A549 (cell line): ENCODE measurements around the gene PRUNE2. TPM values are rescaled to one million over a fixed set of nuclear protein-coding genes. Genes with fewer than 3 reads are reported as not detected.

Experiments
- ATAC-seq, 2 experiments: fragments of 200-7000 bp in 1 of 2; fragments of >200 bp in 1 of 2; cut with Nextera tagmentation in 1 of 2; cut with Tn5 transposase in 1 of 2; 3 replicates each; pipeline versions ENCODE4 v1.8.0 to v1.9.1; 2018 to 2020; ENCODE audit warnings: mild to moderate bottlenecking in 1 of 2, moderate library complexity in 1 of 2
- CTCF ChIA-PET: fragments of 300-600 bp; sonication (Branson Sonifier 250); formaldehyde crosslinking; extraction: SDS; loops from one replicate; lab custom pipeline; 2021; ENCODE audit warnings: antibody characterized with exemption, inconsistent platforms; lab: Yijun Ruan, JAX
- POLR2A ChIA-PET: fragments of 350-600 bp; formaldehyde crosslinking; extraction: SDS; loops from one replicate; lab custom pipeline; 2021; ENCODE audit warnings: antibody characterized with exemption, inconsistent platforms; lab: Yijun Ruan, JAX
- DNase-seq, 2 experiments: peaks; one replicate each; pipeline versions ENCODE4 v3.0.0 to v3.0.0-alpha.2; 2011 to 2016; ENCODE audit warnings: low read depth in 1 of 2, low spot score in 1 of 2
- FAIRE-seq: peaks from 2 replicates; lab custom pipeline; 2011; peaks lifted over from hg19 to GRCh38; lab: Jason Lieb, UNC
- H3K27ac ChIP-seq, 2 experiments: fragments of >200 bp; sonication (Bioruptor Twin); formaldehyde crosslinking; 3 replicates each; pipeline ENCODE4 v1.5.1; 2016 to 2017
- H3K4me1 ChIP-seq: fragments of >200 bp; sonication (Bioruptor Twin); formaldehyde crosslinking; 3 replicates; pipeline ENCODE4 v1.6.1; 2016
- H3K4me2 ChIP-seq: fragments of >200 bp; sonication (Bioruptor Twin); formaldehyde crosslinking; 3 replicates; pipeline ENCODE4 v1.6.1; 2016
- H3K4me3 ChIP-seq: fragments of >200 bp; sonication (Bioruptor Twin); formaldehyde crosslinking; 3 replicates; pipeline ENCODE4 v1.5.1; 2016
- H3K9me3 ChIP-seq: fragments of >200 bp; sonication (Bioruptor Twin); formaldehyde crosslinking; 3 replicates; pipeline ENCODE4 v1.6.1; 2016
- CHD4 ChIP-seq: fragments of 200-600 bp; sonication (generic); IDR thresholded peaks from 2 replicates; pipeline ENCODE4 v1.6.1; 2016; ENCODE audit warnings: antibody characterized with exemption, mild to moderate bottlenecking, borderline replicate concordance
- EHMT2 ChIP-seq: fragments of 200-600 bp; sonication (generic); IDR thresholded peaks from 2 replicates; pipeline ENCODE4 v1.6.1; 2016; ENCODE audit warnings: antibody characterized with exemption, low read depth, mild to moderate bottlenecking, moderate library complexity
- ESRRA ChIP-seq: fragments of 150-350 bp; IDR thresholded peaks from 2 replicates; pipeline ENCODE4 v1.6.1; 2014; ENCODE audit warnings: mild to moderate bottlenecking, low read length, borderline replicate concordance
- FOSB ChIP-seq: fragments of 250-450 bp; sonication (Bioruptor Pico); IDR thresholded peaks from 2 replicates; pipeline ENCODE4 v1.5.0; 2020; ENCODE audit warnings: mild to moderate bottlenecking, moderate library complexity
- GATA3 ChIP-seq: IDR thresholded peaks from 2 replicates; pipeline ENCODE4 v1.6.1; 2012; ENCODE audit warnings: borderline replicate concordance
- HDAC2 ChIP-seq: fragments of 200-600 bp; sonication (generic); IDR thresholded peaks from 2 replicates; pipeline ENCODE4 v1.6.1; 2016
- HMGXB4 ChIP-seq: fragments of 250-450 bp; sonication (Bioruptor Pico); IDR thresholded peaks from 2 replicates; pipeline ENCODE4 v1.5.0; 2021; ENCODE audit warnings: mild to moderate bottlenecking, moderate library complexity, borderline replicate concordance
- JUN ChIP-seq, 2 experiments: fragments of >200 bp; sonication (Bioruptor Twin); formaldehyde crosslinking; IDR thresholded peaks; 2 replicates in 1 of 2; 3 replicates in 1 of 2; pipeline ENCODE4 v1.6.1; 2016 to 2017
- KDM1A ChIP-seq: fragments of 200-600 bp; sonication (generic); IDR thresholded peaks from 2 replicates; pipeline ENCODE4 v1.6.1; 2016; ENCODE audit warnings: low read depth, mild to moderate bottlenecking
- KDM5A ChIP-seq: fragments of 200-600 bp; sonication (generic); IDR thresholded peaks from 2 replicates; pipeline ENCODE4 v1.6.1; 2016; ENCODE audit warnings: antibody characterized with exemption, mild to moderate bottlenecking
- MAFK ChIP-seq: fragments of 450-650 bp; IDR thresholded peaks from 2 replicates; pipeline ENCODE4 v1.6.1; 2014; ENCODE audit not compliant: partially characterized antibody
- MAX ChIP-seq: IDR thresholded peaks from 2 replicates; pipeline ENCODE4 v1.6.1; 2012
- NPAS2 ChIP-seq: fragments of 250-450 bp; sonication (Bioruptor Pico); IDR thresholded peaks from 2 replicates; pipeline ENCODE4 v1.8.0; 2022; ENCODE audit warnings: mild to moderate bottlenecking, moderate library complexity, borderline replicate concordance
- PHF8 ChIP-seq: fragments of 200-600 bp; sonication (generic); IDR thresholded peaks from 2 replicates; pipeline ENCODE4 v1.6.1; 2016; ENCODE audit warnings: low read depth, mild to moderate bottlenecking, antibody characterized with exemption, moderate library complexity, borderline replicate concordance
- RARB ChIP-seq: fragments of 250-450 bp; sonication (Bioruptor Pico); IDR thresholded peaks from 2 replicates; pipeline ENCODE4 v1.8.0; 2021; ENCODE audit warnings: mild to moderate bottlenecking, moderate library complexity
- RCOR1 ChIP-seq: fragments of 150-350 bp; IDR thresholded peaks from 2 replicates; pipeline ENCODE4 v1.6.1; 2014; ENCODE audit warnings: antibody characterized with exemption, low read length, low read depth
- REST ChIP-seq: fragments of 200-600 bp; sonication (generic); IDR thresholded peaks from 2 replicates; pipeline ENCODE4 v1.6.1; 2016; ENCODE audit warnings: antibody characterized with exemption, mild to moderate bottlenecking, moderate library complexity
- RFX5 ChIP-seq: fragments of 450-650 bp; IDR thresholded peaks from 2 replicates; pipeline ENCODE4 v1.7.1; 2014; ENCODE audit warnings: antibody characterized with exemption, mild to moderate bottlenecking, moderate library complexity
- ZNF302 ChIP-seq: fragments of 250-450 bp; sonication (Bioruptor Pico); IDR thresholded peaks from 2 replicates; pipeline ENCODE4 v1.9.0; 2021; ENCODE audit warnings: inconsistent platforms, mild to moderate bottlenecking, moderate library complexity
- WGBS: methylation state at CpG from one replicate; pipeline ENCODE4 v1.1.6; 2017; ENCODE audit errors: missing lambda C conversion rate; 5-methylcytosine and 5-hydroxymethylcytosine counted together
- polyA plus RNA-seq, 4 experiments: library from polyadenylated mRNA; depleted of rRNA in 3 of 4; stranded (reverse); fragments of >200 nt; fragmentation: RNase III in 1 of 4; extraction: RNeasy Plus Mini Kit Qiagen cat#74134 plus additional on column Dnase treatment in 1 of 4; gene quantifications; 2 replicates in 3 of 4; 3 replicates in 1 of 4; pipeline ENCODE4 v1.2.3, GENCODE V29; 2011 to 2017

Gene PRUNE2
- polyA plus RNA-seq, 2 of the 4 experiments (the other 2 are of a cell fraction): 0.04 TPM; not detected in 1

GRCh38 chr9:76880210-76880609 is 25.7 kb downstream of the PRUNE2 start:
- 76% methylated on average over 2 of the region's 2 CpGs for WGBS
- POLR2A ChIA-PET: no interaction called here

GRCh38 chr9:76878933-76879332 is 27.0 kb downstream of the PRUNE2 start:
- CTCF ChIA-PET: interaction anchor here (1.1 to 1.3 kb wide), 3 partner anchors 22 to 108 kb away, joined by 3 to 4 read pairs (median 3); no protein-coding TSS in a partner anchor
- H3K27ac ChIP-seq: no peak overlapping the region
- TF ChIP-seq RFX5 (no peak), MAX (0 out of 2 replicates have a peak, but pooled peaks have one; percentile 16)
- WGBS: 16% methylated on average over 3 of the region's 3 CpGs
- no peaks in the 10 kb centered on the region for H3K9me3 ChIP-seq
- ATAC-seq (peak in 1 of 2 experiments; percentile 53; a peak in 2 of 6 replicates), FAIRE-seq (no peak), DNase-seq (no peak)
- H3K4me1 ChIP-seq: peaks cover 17% of the 10 kb centered on the region; the same call in 2 of the 3 replicates
- H3K4me2 ChIP-seq: peak overlapping the region; percentile 27; the same call in 2 of the 3 replicates
- POLR2A ChIA-PET: no interaction called here
- no peak overlapping the region for H3K4me3 ChIP-seq

More at GRCh38 chr9:76880210-76880609, 25.7 kb downstream of the PRUNE2 start:
- Histone ChIP-seq H3K4me3 (no peak overlapping the region), H3K4me2 (no peak overlapping the region), H3K4me1 (peaks cover 17% of the 10 kb centered on the region; the same call in 2 of the 3 replicates), H3K9me3 (no peaks in the 10 kb centered on the region), H3K27ac (no peak overlapping the region)
- FAIRE-seq: no peak
- TF ChIP-seq NPAS2 (CRISPR knock-in tag): no peak
- TF ChIP-seq PHF8: no peak
- peak; percentile 54 for TF ChIP-seq MAFK
- no peak for ATAC-seq
- DNase-seq: no peak
- CTCF ChIA-PET: no interaction called here

GRCh38 chr9:76877961-76878360 is 28.0 kb downstream of the PRUNE2 start:
- DNase-seq: no peak
- H3K27ac ChIP-seq: no peak overlapping the region
- no peaks in the 10 kb centered on the region for H3K9me3 ChIP-seq
- H3K4me1 ChIP-seq: peaks cover 17% of the 10 kb centered on the region; the same call in 2 of the 3 replicates
- no peak for FAIRE-seq
- ChIA-PET CTCF (interaction anchor here (1.2 kb wide), 1 partner anchor 68 kb away, joined by 3 read pairs; no protein-coding TSS in a partner anchor), POLR2A (no interaction called here)
- ATAC-seq: no peak
- no peak overlapping the region for H3K4me2 ChIP-seq
- H3K4me3 ChIP-seq: no peak overlapping the region
- TF ChIP-seq RARB (CRISPR knock-in tag) (no peak), EHMT2 (no peak), GATA3 (no peak), FOSB (CRISPR knock-in tag) (no peak), KDM1A (no peak), REST (no peak), ZNF302 (CRISPR knock-in tag) (no peak), CHD4 (no peak), ESRRA (no peak), HDAC2 (no peak), JUN (IDR thresholded peaks at IDR 0.05) (no peak), RCOR1 (no peak), HMGXB4 (no peak), KDM5A (no peak)
